SH-SY5Y (cell line): ENCODE results near the gene AGBL3.
A peak's percentile ranks its signal among the peaks of the same experiment; 100 is the strongest.

Experiments used
- GATA2 ChIP-seq: IDR thresholded peaks from 2 replicates; pipeline ENCODE4 v1.6.1; 2011; ENCODE audit warnings: mild to moderate bottlenecking, low read depth, low read length
- GATA3 ChIP-seq: IDR thresholded peaks from 2 replicates; pipeline ENCODE4 v1.6.1; 2011; ENCODE audit warnings: low read depth, mild to moderate bottlenecking, low read length, moderate library complexity

The AGBL3 gene

GRCh38 chr7:135160098-135160857 lies 174.0 kb downstream of the AGBL3 start:
- TF ChIP-seq GATA3: no peak
- no peak for TF ChIP-seq GATA2

- no peak for TF ChIP-seq GATA3
- no peak for TF ChIP-seq GATA2
Observed at GRCh38 chr7:135160858-135161653, 174.7 kb downstream of the AGBL3 start.

DNA sequence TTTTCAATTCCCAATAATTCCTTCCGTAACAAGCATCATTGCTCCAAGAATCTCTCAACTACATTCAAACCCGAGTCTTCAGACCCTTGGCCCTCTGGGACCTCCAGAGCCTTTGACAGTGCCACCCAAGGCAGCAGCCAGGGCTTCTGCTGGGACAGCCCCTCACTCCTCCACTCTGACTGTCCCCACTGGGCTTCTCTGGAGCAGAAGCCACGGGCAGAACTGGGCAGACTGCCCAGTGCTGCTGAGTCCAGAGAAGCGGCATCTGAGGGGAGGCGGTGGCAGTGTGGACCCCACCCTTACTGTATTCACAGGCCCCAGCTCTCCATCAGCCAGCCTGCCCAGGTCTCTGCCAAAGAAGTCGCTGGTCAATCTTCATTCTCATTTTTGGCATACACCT lies 175.4 kb downstream of the AGBL3 start:
- TF ChIP-seq GATA2 (no peak), GATA3 (no peak)

- TF ChIP-seq GATA3 (no peak), GATA2 (no peak)
Observed at GRCh38 chr7:135162382-135163001, 176.2 kb downstream of the AGBL3 start.

GRCh38 chr7:135164357-135165061 lies 178.2 kb downstream of the AGBL3 start:
- no peak for TF ChIP-seq GATA2
- TF ChIP-seq GATA3: no peak

DNA sequence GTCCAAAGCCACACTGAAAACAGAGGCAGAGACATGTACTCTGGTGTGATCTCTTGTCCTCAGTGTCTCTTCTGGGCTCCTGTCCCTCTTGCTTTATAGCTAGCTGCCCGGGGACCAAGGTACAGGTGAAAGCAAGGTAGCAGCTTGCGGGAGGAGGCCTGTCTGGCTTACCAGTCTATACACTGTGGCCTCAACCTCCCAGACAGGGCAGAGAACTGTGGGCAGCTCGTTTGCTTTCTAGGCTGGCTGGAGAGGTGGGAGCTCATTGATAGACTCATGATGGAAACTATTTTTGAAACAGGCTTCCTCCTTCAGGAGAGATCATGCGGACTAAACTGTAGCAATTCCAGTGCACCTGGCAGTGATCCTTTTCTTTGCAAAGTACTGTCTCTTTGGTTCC lies 179.6 kb downstream of the AGBL3 start:
- TF ChIP-seq GATA2 (no peak), GATA3 (no peak)

GRCh38 chr7:135166338-135166990 lies 180.2 kb downstream of the AGBL3 start:
- no peak for TF ChIP-seq GATA2
- TF ChIP-seq GATA3: no peak

GRCh38 chr7:135167365-135167917 lies 181.1 kb downstream of the AGBL3 start:
- TF ChIP-seq GATA2: no peak
- no peak for TF ChIP-seq GATA3

GRCh38 chr7:135168001-135168400 lies 181.7 kb downstream of the AGBL3 start:
- TF ChIP-seq GATA3: no peak
- no peak for TF ChIP-seq GATA2

DNA sequence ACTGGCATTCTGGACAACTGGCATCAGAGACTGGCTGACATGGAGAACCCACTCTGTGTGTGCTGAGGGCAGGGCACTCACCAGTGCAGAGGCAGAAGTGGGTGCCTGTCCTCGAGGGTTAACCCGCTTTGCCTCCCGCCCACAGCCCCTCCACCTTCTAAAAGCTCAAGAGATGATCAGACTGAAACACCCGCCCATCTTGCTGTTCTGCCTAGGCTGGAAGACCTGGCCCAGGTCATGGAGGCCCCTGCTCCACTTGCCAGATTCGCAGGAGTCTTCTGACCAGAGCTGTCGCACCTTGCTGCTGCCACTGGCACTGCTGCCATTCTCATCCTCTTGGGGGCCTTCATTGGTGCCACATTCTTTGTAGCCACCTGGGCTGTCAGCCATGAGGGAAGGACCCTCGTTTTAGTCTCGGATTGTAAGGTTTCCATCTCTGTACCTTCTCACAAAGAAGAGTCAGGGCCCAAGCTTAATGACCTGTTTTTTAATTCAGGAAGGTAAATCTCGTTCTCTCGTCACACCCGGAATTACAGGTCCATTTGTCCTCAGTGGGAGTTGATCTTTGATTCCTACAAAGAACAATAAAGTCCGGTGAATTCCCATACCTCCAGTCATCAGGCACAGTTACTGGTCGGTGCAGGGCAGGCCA lies 182.3 kb downstream of the AGBL3 start:
- no peak for TF ChIP-seq GATA2

DNA sequence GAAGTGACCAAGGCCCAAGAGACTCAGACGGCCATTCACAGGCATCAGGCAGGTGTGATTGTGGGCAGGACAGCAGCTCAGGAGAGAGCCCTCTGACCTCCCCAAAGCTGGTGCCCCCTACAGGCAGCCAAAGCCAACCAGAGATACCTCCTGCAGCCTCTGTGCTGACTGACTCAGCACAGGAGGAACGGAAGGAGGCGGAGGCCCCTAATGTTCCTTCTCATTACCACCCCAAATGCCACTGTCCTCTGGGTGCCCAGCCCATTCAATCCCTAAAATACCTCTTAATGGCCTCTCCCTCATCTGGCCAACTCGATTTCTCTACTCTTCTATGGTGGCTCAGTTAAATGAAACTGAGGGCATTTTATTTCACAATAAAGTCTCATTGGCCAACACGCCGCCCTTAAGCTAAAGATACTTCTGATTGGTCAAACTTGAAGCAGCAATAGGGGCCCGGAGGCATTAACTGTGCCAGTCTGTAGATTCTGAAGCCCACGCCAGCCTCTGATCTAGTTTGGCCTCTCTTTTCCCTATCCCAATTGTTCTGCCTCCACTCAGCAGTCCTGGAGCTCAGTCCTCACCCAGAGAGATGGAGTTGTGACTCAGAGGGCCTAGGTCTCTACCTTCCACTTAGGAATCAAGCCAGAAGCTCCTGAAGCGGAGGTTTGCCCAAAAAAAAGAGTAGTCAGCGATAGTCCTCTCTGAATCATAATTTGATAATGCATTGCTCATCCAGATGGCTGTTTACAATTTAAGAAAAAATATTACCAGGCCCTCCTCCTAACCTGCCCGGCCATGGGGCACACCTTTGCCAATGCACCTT lies 183.0 kb downstream of the AGBL3 start:
- TF ChIP-seq GATA2: no peak
- no peak for TF ChIP-seq GATA3

DNA sequence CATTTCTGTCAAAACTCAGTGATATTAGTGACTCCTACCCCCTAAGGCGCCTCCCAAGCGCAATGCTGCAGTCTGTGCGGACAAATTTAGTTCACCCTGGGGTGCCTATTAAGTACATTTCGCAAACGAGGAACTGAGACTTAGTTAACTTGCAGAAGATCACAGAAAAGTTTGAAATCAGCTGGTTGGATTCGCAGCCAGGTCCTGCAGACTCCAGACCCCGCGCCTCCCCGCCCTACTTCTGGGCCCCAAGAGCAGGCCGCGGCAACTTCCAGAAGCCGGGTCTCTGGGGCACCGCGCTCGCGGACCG lies 183.6 kb downstream of the AGBL3 start:
- TF ChIP-seq GATA2: no peak
- no peak for TF ChIP-seq GATA3

GRCh38 chr7:135170274-135170997 lies 184.1 kb downstream of the AGBL3 start, which contains the start of gene CYREN:
Gene CYREN (minus strand): TSS chr7:135170707. CDS start chr7:135168922, 1,785 bp downstream.
- TF ChIP-seq GATA2: peak; percentile 18; the same call in 1 of the 2 replicates
- no peak for TF ChIP-seq GATA3
